GM12878 (cell line): ENCODE measurements around the gene MAPKAP1. TPM values are rescaled to one million over a fixed set of nuclear protein-coding genes. Genes with fewer than 3 reads are reported as not detected.
A peak's percentile ranks its signal among the peaks of the same experiment; 100 is the strongest.

Experiments
- ATAC-seq: fragments of 200-7000 bp; cut with Tn5 transposase; 3 replicates; pipeline ENCODE4 v1.9.1; 2020; ENCODE audit warnings: mild to moderate bottlenecking, moderate library complexity
- BruUV-seq: library from RNA; stranded (reverse); fragments of 400-500 nt; replicated peaks from 2 replicates; lab custom pipeline; 2021; lab: Mats Ljungman, UMichigan
- CTCF ChIA-PET: fragments of 300-600 bp; sonication (Branson Sonifier 250); formaldehyde crosslinking; extraction: SDS; loops from one replicate; lab custom pipeline; 2021; ENCODE audit warnings: inconsistent platforms; lab: Yijun Ruan, JAX
- POLR2A ChIA-PET: fragments of 350-600 bp; formaldehyde crosslinking; extraction: SDS; loops from one replicate; lab custom pipeline; 2021; ENCODE audit warnings: inconsistent platforms; lab: Charles Lee
- RAD21 ChIA-PET: fragments of 300-600 bp; sonication (Branson Sonifier 250); formaldehyde crosslinking; loops from one replicate; lab custom pipeline; 2023; ENCODE audit warnings: antibody characterized with exemption; ENCODE audit not compliant: unreplicated experiment; lab: Charles Lee
- SMC1A ChIA-PET: fragments of 300-600 bp; sonication (Branson Sonifier 250); formaldehyde crosslinking; loops from one replicate; lab custom pipeline; 2023; ENCODE audit not compliant: unreplicated experiment, uncharacterized antibody; lab: Charles Lee
- DNase-seq: peaks from one replicate; pipeline ENCODE4 v3.0.0-alpha.2; 2011; ENCODE audit warnings: low read depth, low spot score
- FAIRE-seq: peaks from 3 replicates; lab custom pipeline; 2011; peaks lifted over from hg19 to GRCh38; lab: Jason Lieb, UNC
- H2AFZ ChIP-seq: 2 replicates; pipeline ENCODE4 v1.6.0; 2011; ENCODE audit warnings: low read depth, low read length, control low read depth; ENCODE audit not compliant: control insufficient read depth
- H3K27ac ChIP-seq: 2 replicates; pipeline ENCODE4 v1.5.1; 2011; ENCODE audit warnings: control low read depth; ENCODE audit not compliant: control insufficient read depth, insufficient read depth
- H3K27me3 ChIP-seq, 2 experiments: replicated peaks in 1 of 2; 2 replicates each; pipeline versions ENCODE4 v1.6.0 to v1.6.1; 2011; ENCODE audit warnings: low read length in 1 of 2; ENCODE audit not compliant: control insufficient read depth in 2 of 2, insufficient read depth in 2 of 2
- H3K36me3 ChIP-seq, 2 experiments: 2 replicates each; pipeline ENCODE4 v1.5.1; 2011; ENCODE audit warnings: low read length in 1 of 2; ENCODE audit not compliant: control insufficient read depth in 2 of 2, insufficient read depth in 2 of 2
- H3K4me1 ChIP-seq: 2 replicates; pipeline ENCODE4 v1.6.1; 2011; ENCODE audit warnings: mild to moderate bottlenecking, low read length, moderate library complexity, mixed read lengths; ENCODE audit not compliant: control insufficient read depth, insufficient read depth
- H3K4me2 ChIP-seq: 2 replicates; pipeline ENCODE4 v1.6.0; 2011; ENCODE audit warnings: control low read depth; ENCODE audit not compliant: control insufficient read depth, insufficient read depth
- H3K4me3 ChIP-seq: fragments of 200-600 bp; sonication (generic); 2 replicates; pipeline ENCODE4 v1.5.1; 2016
- H3K79me2 ChIP-seq: 2 replicates; pipeline ENCODE4 v1.6.0; 2011; ENCODE audit warnings: low read length; ENCODE audit not compliant: control insufficient read depth, insufficient read depth
- H3K9ac ChIP-seq: 2 replicates; pipeline ENCODE4 v1.8.0; 2011; ENCODE audit warnings: low read length, control low read depth, mixed read lengths; ENCODE audit not compliant: control insufficient read depth, insufficient read depth
- H3K9me3 ChIP-seq: replicated peaks from 3 replicates; pipeline ENCODE4 v1.5.1; 2011; ENCODE audit warnings: mild to moderate bottlenecking, low read length; ENCODE audit not compliant: control insufficient read depth, insufficient read depth
- H4K20me1 ChIP-seq: 2 replicates; pipeline ENCODE4 v1.6.0; 2011; ENCODE audit not compliant: control insufficient read depth, insufficient read depth
- CBX5 ChIP-seq: sonication (generic); IDR thresholded peaks from 2 replicates; pipeline ENCODE4 v1.6.1; 2016; ENCODE audit warnings: low read depth, moderate library complexity, mild to moderate bottlenecking, inconsistent platforms
- DPF2 ChIP-seq: fragments of 450-650 bp; IDR thresholded peaks from 2 replicates; pipeline ENCODE4 v1.6.1; 2017; ENCODE audit warnings: mild to moderate bottlenecking
- EP300 ChIP-seq, 2 experiments: fragments of 150-350 bp in 1 of 2; IDR thresholded peaks; 2 replicates each; pipeline ENCODE4 v1.6.1; 2011 to 2012; ENCODE audit warnings: low read depth in 2 of 2, low read length in 2 of 2, borderline replicate concordance in 1 of 2, improper control_type of control experiment in 1 of 2, inconsistent platforms in 1 of 2; ENCODE audit not compliant: control insufficient read depth in 1 of 2
- FOXK2 ChIP-seq: fragments of 450-650 bp; IDR thresholded peaks from 2 replicates; pipeline ENCODE4 v1.6.1; 2017; ENCODE audit warnings: mild to moderate bottlenecking, moderate library complexity
- FOXM1 ChIP-seq: IDR thresholded peaks from 2 replicates; pipeline ENCODE4 v1.6.1; 2012; ENCODE audit warnings: low read depth, mild to moderate bottlenecking, inconsistent platforms, low read length, moderate library complexity
- IKZF2 ChIP-seq, 2 experiments: fragments of 450-650 bp; IDR thresholded peaks; 2 replicates each; pipeline ENCODE4 v1.6.1; 2017; ENCODE audit warnings: mild to moderate bottlenecking in 2 of 2, moderate library complexity in 2 of 2
- LARP7 ChIP-seq: fragments of 450-650 bp; IDR thresholded peaks from 2 replicates; pipeline ENCODE4 v1.6.1; 2017; ENCODE audit warnings: mild to moderate bottlenecking
- MEF2A ChIP-seq: IDR thresholded peaks from 2 replicates; pipeline ENCODE4 v1.6.1; 2011; ENCODE audit warnings: low read depth, mild to moderate bottlenecking, low read length, moderate library complexity; ENCODE audit not compliant: insufficient read depth
- MLLT1 ChIP-seq: fragments of 450-650 bp; IDR thresholded peaks from 2 replicates; pipeline ENCODE4 v1.6.1; 2016; ENCODE audit warnings: mild to moderate bottlenecking
- MTA3 ChIP-seq: IDR thresholded peaks from 2 replicates; pipeline ENCODE4 v1.6.1; 2012; ENCODE audit warnings: low read length, inconsistent platforms, borderline replicate concordance
- SMAD1 ChIP-seq: fragments of 450-650 bp; IDR thresholded peaks from 2 replicates; pipeline ENCODE4 v1.6.1; 2018; ENCODE audit warnings: mild to moderate bottlenecking, low read depth; ENCODE audit not compliant: partially characterized antibody
- SP1 ChIP-seq: IDR thresholded peaks from one replicate; pipeline ENCODE4 v1.6.1; 2011; ENCODE audit warnings: low read depth, low read length
- SREBF2 ChIP-seq: IDR thresholded peaks from 2 replicates; pipeline ENCODE4 v1.6.1; 2012; ENCODE audit warnings: mild to moderate bottlenecking, low read length
- TCF3 ChIP-seq: IDR thresholded peaks from 2 replicates; pipeline ENCODE4 v1.6.1; 2012; ENCODE audit warnings: low read depth, mild to moderate bottlenecking, low read length, borderline replicate concordance; ENCODE audit not compliant: insufficient read depth
- ZNF217 ChIP-seq: fragments of 450-650 bp; IDR thresholded peaks from 2 replicates; pipeline ENCODE4 v1.6.1; 2017; ENCODE audit warnings: antibody characterized with exemption, mild to moderate bottlenecking
- WGBS: methylation state at CpG from one replicate; pipeline ENCODE4 v1.1.6; 2016; ENCODE audit warnings: low lambda C conversion rate; ENCODE audit not compliant: insufficient replicate concordance, insufficient coverage; ENCODE audit errors: missing lambda C conversion rate; 5-methylcytosine and 5-hydroxymethylcytosine counted together
- in situ Hi-C: fragments of 300-500 bp; cut with MboI; formaldehyde crosslinking; loops from 9 replicates; pipeline ENCODE4 v1.14.3; 2018; ENCODE audit warnings: mixed read lengths
- intact Hi-C: fragments of 100-400 bp; cut with micrococcal nuclease; formaldehyde crosslinking; loops from one replicate; pipeline ENCODE4 v1.14.2; 2022; ENCODE audit not compliant: unreplicated experiment
- polyA plus RNA-seq, 11 experiments: library from polyadenylated mRNA; depleted of rRNA in 4 of 11; unstranded in 6 of 11; stranded (reverse) in 5 of 11; fragments of >200 nt; fragmentation: Nextera tagmentation in 4 of 11; fragmentation: Illumina TruSeq in 1 of 11; extraction: Ambion mirVana in 4 of 11; extraction: Trizol in 1 of 11; gene quantifications; 1 replicate in 1 of 11; 2 replicates in 10 of 11; pipeline versions ENCODE4 v1.2.1 to v1.2.3, GENCODE V29; 2011 to 2016; ENCODE audit warnings: inconsistent platforms in 2 of 11, missing spikeins in 2 of 11, low read depth in 1 of 11
- total RNA-seq, 4 experiments: library from RNA; depleted of rRNA in 3 of 4; stranded (reverse); fragments of >200 nt in 3 of 4; fragmentation: Illumina TruSeq in 1 of 4; extraction: Trizol in 1 of 4; gene quantifications; 2 replicates each; pipeline versions ENCODE4 v1.2.1 to v1.2.3, GENCODE V29; 2013 to 2021

MAPKAP1 gene
- total and polyA plus RNA-seq, 10 of the 15 experiments (the other 5 are each of a cell fraction or from before 2014, with no cell fraction given), result 5.1 to 188 (median 105) TPM

- TF ChIP-seq MTA3 (no peak), MEF2A (no peak), CBX5 (no peak), EP300 (IDR thresholded peaks at IDR 0.05; ENCODE audit: borderline replicate concordance in 1 of 2, control insufficient read depth in 1 of 2, low read depth in 2 of 2, low read length in 2 of 2) (no peak)
- no peak overlapping the region for H3K9ac ChIP-seq
- intact Hi-C loops, result no loop called here
- H2AFZ ChIP-seq, result no peak overlapping the region
- no peaks in the 10 kb centered on the region for H3K79me2 ChIP-seq
- DNase-seq, result no peak
- no peaks in the 10 kb centered on the region for H3K9me3 ChIP-seq
- H3K36me3 ChIP-seq, result no peaks in the 10 kb centered on the region
- H3K27me3 ChIP-seq, result no peaks in the 10 kb centered on the region
- 79% methylated on average over 18 of the region's 18 CpGs for WGBS
- CTCF ChIA-PET, result interaction anchor here (0.5 to 1.7 kb wide), 8 partner anchors 10 to 1042 kb away, joined by 3 to 4 read pairs (median 3); no protein-coding TSS in a partner anchor
- peak; percentile 6; the same call in 2 of the 3 replicates for ATAC-seq
- no peaks in the 10 kb centered on the region for H4K20me1 ChIP-seq
- H3K4me3 ChIP-seq, result no peak overlapping the region
- POLR2A ChIA-PET, result no interaction called here
- H3K4me2 ChIP-seq, result no peak overlapping the region
- H3K4me1 ChIP-seq, result no peaks in the 10 kb centered on the region
- RAD21 ChIA-PET, result interaction anchor here (1.0 to 1.9 kb wide), 2 partner anchors 20 to 102 kb away, joined by 5 to 9 read pairs; no protein-coding TSS in a partner anchor
- no TSS peak for BruUV-seq
- FAIRE-seq, result no peak
- H3K27ac ChIP-seq, result no peak overlapping the region
- in situ Hi-C loops, result no loop called here
- SMC1A ChIA-PET, result interaction anchor here (1.0 to 1.4 kb wide), 5 partner anchors 14 to 203 kb away, joined by 3 to 6 read pairs (median 4); no protein-coding TSS in a partner anchor
Observed at GRCh38 chr9:125427556-125427955, 279.5 kb downstream of the MAPKAP1 start.

- 82% methylated on average over 17 of the region's 17 CpGs for WGBS
- no peak overlapping the region for H3K9ac ChIP-seq
- TF ChIP-seq ZNF217, result no peak
- no peak for TF ChIP-seq MLLT1
- no peak for TF ChIP-seq SP1
- no peak for TF ChIP-seq TCF3
- no peak for TF ChIP-seq SREBF2
- no peak for TF ChIP-seq FOXM1
- TF ChIP-seq IKZF2 (IDR thresholded peaks at IDR 0.05), result no peak
- TF ChIP-seq FOXK2, result no peak
- TF ChIP-seq SMAD1, result no peak
- no peak for TF ChIP-seq LARP7
- TF ChIP-seq DPF2, result no peak
Observed at GRCh38 chr9:125426926-125427325, 280.1 kb downstream of the MAPKAP1 start.

More at GRCh38 chr9:125426926-125427325, 280.1 kb downstream of the MAPKAP1 start:
- H3K36me3 ChIP-seq, result no peaks in the 10 kb centered on the region
- CTCF ChIA-PET, result interaction anchor here (0.5 to 1.7 kb wide), 8 partner anchors 9 to 1043 kb away, joined by 3 to 4 read pairs (median 3); no protein-coding TSS in a partner anchor
- H3K9me3 ChIP-seq, result no peaks in the 10 kb centered on the region
- no peak overlapping the region for H2AFZ ChIP-seq
- DNase-seq (no peak), FAIRE-seq (no peak), ATAC-seq (no peak)
- H3K4me1 ChIP-seq, result no peaks in the 10 kb centered on the region
- SMC1A ChIA-PET, result interaction anchor here (0.8 to 1.4 kb wide), 4 partner anchors 14 to 203 kb away, joined by 4 to 6 read pairs (median 5); no protein-coding TSS in a partner anchor
- no peak overlapping the region for H3K4me3 ChIP-seq
- no peaks in the 10 kb centered on the region for H3K27me3 ChIP-seq
- no peak overlapping the region for H3K4me2 ChIP-seq
- no peaks in the 10 kb centered on the region for H3K79me2 ChIP-seq
- POLR2A ChIA-PET, result no interaction called here
- intact Hi-C loops (no loop called here), in situ Hi-C loops (no loop called here)
- no peaks in the 10 kb centered on the region for H4K20me1 ChIP-seq
- no peak overlapping the region for H3K27ac ChIP-seq
- RAD21 ChIA-PET, result interaction anchor here (0.5 to 1.9 kb wide), 4 partner anchors 20 to 172 kb away, joined by 3 to 9 read pairs (median 3); no protein-coding TSS in a partner anchor
- BruUV-seq, result no TSS peak
